ENCODE results near the gene TOR1AIP2. TPM values are rescaled to one million over a fixed set of nuclear protein-coding genes. Genes with fewer than 3 reads are reported as not detected.

Gene TOR1AIP2
- total RNA-seq, 4 donors from 2014 or later: 51.1 to 69.8 (median 61.0) TPM

Other genes with a start within 250 kb of the TOR1AIP2 start
- gene FAM163A, start 134.5 kb downstream of the TOR1AIP2 start, total RNA-seq: not detected
- 10 to 100 TPM; 26.1 to 78.8 (median 35.3) TPM for gene TOR1AIP1, start 4.5 kb upstream of the TOR1AIP2 start, total RNA-seq
- 10 to 100 TPM; 31.1 to 66.9 (median 45.2) TPM for gene CEP350, start 77.0 kb upstream of the TOR1AIP2 start, total RNA-seq